Colon (tissue), 2 donors: ENCODE data around the gene TRMT61B.
A peak's percentile ranks its signal among the peaks of the same experiment; 100 is the strongest.

ENCODE experiments used
- FAIRE-seq: peaks from 2 replicates; lab custom pipeline; 2012; peaks lifted over from hg19 to GRCh38; lab: Jason Lieb, UNC
- donor health status: control.
- donor health status: control.

Gene TRMT61B

GRCh38 chr2:28855977-28856376 is 14.1 kb downstream of the TRMT61B start:
- no peak for FAIRE-seq

- no peak for FAIRE-seq
These were observed 14.9 kb downstream of the TRMT61B start for GRCh38 chr2:28855193-28855592.

GRCh38 chr2:28842042-28842441 is 28.1 kb downstream of the TRMT61B start:
- FAIRE-seq, result no peak

GRCh38 chr2:28838971-28839370 is 31.1 kb downstream of the TRMT61B start:
- FAIRE-seq, result no peak

- FAIRE-seq, result no peak
These were observed 34.3 kb downstream of the TRMT61B start for GRCh38 chr2:28835781-28836180.

GRCh38 chr2:28833740-28834470 is 36.2 kb downstream of the TRMT61B start:
- no peak for FAIRE-seq

- FAIRE-seq, result no peak
These were observed 41.7 kb downstream of the TRMT61B start for GRCh38 chr2:28828382-28828781.

- FAIRE-seq, result no peak
These were observed 45.2 kb downstream of the TRMT61B start for GRCh38 chr2:28824870-28825269.

- FAIRE-seq, result no peak
These were observed 45.9 kb downstream of the TRMT61B start for GRCh38 chr2:28824207-28824606.

GRCh38 chr2:28822036-28822435 is 48.1 kb downstream of the TRMT61B start:
- no peak for FAIRE-seq

- FAIRE-seq, result peak; percentile 45
These were observed 48.7 kb downstream of the TRMT61B start for GRCh38 chr2:28821295-28821958.

GRCh38 chr2:28818053-28818452 is 52.1 kb downstream of the TRMT61B start:
- no peak for FAIRE-seq

- FAIRE-seq, result no peak
These were observed 59.5 kb downstream of the TRMT61B start, which contains the start of gene SPDYA for GRCh38 chr2:28810384-28811285. Gene SPDYA (plus strand): TSS chr2:28810834. CDS start chr2:28816015, 5,181 bp downstream.

GRCh38 chr2:28809927-28810326 is 60.2 kb downstream of the TRMT61B start:
- no peak for FAIRE-seq

GRCh38 chr2:28802975-28803429 is 67.1 kb downstream of the TRMT61B start:
- FAIRE-seq, result no peak

GRCh38 chr2:28801726-28802125 is 68.4 kb downstream of the TRMT61B start:
- no peak for FAIRE-seq
